Esophagus muscularis mucosa (tissue), 4 donors: Measurements from ENCODE around the gene FXYD7.

ENCODE experiments used
- EP300 ChIP-seq: sonication (generic); formaldehyde crosslinking; IDR thresholded peaks from one replicate; pipeline ENCODE4 v1.6.1; 2017; ENCODE audit warnings: antibody characterized with exemption
- POLR2A ChIP-seq: fragments of 450-650 bp; IDR thresholded peaks from one replicate; pipeline ENCODE4 v1.6.1; 2017; ENCODE audit warnings: antibody characterized with exemption, moderate library complexity, mild to moderate bottlenecking, low read depth
- POLR2AphosphoS5 ChIP-seq, 2 donors: sonication (generic); formaldehyde crosslinking; IDR thresholded peaks; one replicate each; pipeline ENCODE4 v1.6.1; 2017; ENCODE audit warnings: antibody characterized with exemption in 2 of 2
- TF ChIP-seq, protein P1 (sequence below), 3 experiments: fragments of 200-600 bp in 2 of 3; fragments of 450-650 bp in 1 of 3; sonication (generic) in 2 of 3; IDR thresholded peaks; one replicate each; pipeline ENCODE4 v1.5.1; 2017 to 2019; ENCODE audit warnings: antibody characterized with exemption in 3 of 3, mild to moderate bottlenecking in 2 of 3, moderate library complexity in 1 of 3

DNA sequence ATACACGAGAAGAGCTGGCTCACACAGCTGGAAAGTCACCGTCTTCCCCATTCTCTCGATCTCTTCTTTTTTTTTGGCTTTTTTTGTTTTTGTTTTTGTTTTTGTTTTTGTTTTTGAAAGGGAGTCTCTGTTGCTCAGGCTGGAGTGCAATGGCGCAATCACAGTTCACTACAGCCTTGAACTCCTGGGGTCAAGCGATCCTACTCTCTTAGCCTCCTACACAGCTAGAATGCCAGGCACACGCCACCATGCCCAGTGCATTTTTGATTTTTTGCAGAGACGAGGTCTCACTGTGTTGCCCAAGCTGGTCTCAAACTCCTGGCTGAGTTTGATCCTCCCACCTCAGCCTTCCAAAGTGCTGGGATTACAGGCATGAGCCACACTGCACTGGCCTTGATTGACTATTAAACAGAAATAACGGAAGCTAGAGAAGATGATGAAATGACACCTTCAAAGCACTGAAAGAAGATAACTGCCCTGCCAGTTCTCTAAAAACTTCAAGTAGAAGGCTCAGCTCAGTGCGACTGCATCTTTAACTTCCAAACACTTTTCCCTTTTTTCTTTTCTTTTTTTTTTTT is 23.4 kb upstream of the FXYD7 start:
- no peak for TF ChIP-seq POLR2AphosphoS5 (IDR thresholded peaks at IDR 0.05)
- TF ChIP-seq, protein P1, sequence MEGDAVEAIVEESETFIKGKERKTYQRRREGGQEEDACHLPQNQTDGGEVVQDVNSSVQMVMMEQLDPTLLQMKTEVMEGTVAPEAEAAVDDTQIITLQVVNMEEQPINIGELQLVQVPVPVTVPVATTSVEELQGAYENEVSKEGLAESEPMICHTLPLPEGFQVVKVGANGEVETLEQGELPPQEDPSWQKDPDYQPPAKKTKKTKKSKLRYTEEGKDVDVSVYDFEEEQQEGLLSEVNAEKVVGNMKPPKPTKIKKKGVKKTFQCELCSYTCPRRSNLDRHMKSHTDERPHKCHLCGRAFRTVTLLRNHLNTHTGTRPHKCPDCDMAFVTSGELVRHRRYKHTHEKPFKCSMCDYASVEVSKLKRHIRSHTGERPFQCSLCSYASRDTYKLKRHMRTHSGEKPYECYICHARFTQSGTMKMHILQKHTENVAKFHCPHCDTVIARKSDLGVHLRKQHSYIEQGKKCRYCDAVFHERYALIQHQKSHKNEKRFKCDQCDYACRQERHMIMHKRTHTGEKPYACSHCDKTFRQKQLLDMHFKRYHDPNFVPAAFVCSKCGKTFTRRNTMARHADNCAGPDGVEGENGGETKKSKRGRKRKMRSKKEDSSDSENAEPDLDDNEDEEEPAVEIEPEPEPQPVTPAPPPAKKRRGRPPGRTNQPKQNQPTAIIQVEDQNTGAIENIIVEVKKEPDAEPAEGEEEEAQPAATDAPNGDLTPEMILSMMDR (IDR thresholded peaks at IDR 0.05), result no peak
- TF ChIP-seq POLR2A, result no peak
- no peak for TF ChIP-seq EP300
